Fibroblast of the conjunctiva (primary cell): ENCODE results near the gene PSG5.
"Not testable (repeated sequence)": the region's sequence is repeated elsewhere in the genome, so short reads cannot be mapped to it uniquely, and the experiment has no call there.

Source experiments
- DNase-seq: peaks from one replicate; pipeline ENCODE4 v3.0.0-alpha.2; 2010; ENCODE audit warnings: low read depth

The PSG5 gene

DNA sequence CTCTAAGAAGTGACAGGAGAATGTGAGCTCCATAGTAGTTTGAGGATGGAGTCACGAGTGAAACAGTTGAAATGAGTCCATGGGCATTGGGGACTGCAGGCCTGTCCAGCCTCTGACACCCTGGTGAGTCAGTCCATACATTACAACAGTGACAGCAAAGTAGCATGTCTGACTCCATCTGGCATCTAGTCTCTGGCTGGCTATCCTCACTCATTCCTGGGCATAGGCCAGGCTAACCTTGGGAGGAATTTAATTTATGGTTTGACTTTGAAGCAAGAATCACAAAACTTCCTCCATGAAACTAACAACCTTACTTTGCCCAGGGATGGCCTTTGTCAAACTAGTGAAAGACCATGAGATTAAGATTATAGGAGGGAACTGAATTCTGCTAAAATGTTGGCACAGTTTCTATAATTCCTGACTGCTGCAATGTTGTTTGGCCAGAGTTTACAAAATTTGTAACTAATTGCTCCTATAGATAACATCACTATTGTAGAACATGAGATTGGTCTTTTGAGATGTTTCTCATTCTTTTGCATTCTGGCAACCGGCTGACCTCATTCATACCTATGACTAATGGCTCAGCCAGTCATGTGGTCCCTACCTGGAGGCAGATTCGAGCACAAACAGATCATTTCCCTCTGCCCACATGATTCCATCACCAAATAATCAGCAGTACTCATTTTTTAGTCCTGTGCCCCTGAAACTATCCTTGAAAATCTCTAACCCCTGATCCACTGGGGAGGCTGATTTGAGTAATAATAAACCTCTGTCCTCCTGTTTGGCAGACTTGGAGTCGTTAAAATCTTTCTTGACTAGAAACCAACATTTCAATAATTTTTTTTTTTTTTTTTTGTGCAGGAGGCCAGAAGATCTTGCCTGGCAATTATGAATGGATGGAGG is 4.2 kb downstream of the PSG5 start:
- DNase-seq: peak; percentile 3

DNA sequence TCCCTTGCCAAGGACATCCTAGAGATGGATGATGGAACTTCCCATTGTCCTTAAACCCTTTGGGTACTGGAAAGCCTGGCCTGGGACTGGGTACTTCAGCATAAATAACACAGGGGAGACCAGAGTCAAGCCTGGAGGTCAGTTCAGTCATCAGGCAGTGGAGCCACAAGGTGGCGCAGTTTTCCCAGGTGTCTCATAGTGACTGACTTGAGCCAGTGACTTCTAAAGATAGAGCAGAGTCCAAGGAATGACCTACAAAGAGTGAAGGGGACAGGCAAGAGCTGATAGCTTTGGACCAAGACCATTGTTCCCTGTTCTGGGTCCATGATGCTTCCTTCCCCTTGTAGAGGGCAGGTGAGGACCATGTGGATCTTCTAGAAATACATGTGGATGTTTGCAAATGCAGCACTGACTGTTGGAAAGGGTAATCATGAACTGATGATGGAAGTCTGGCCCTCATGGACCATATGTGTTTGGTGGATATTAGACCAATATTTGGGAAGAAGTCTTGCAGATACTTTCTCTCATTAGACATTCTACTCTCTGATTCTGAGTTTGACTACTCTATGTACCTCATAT is 6.7 kb downstream of the PSG5 start:
- not testable (repeated sequence) for DNase-seq

DNA sequence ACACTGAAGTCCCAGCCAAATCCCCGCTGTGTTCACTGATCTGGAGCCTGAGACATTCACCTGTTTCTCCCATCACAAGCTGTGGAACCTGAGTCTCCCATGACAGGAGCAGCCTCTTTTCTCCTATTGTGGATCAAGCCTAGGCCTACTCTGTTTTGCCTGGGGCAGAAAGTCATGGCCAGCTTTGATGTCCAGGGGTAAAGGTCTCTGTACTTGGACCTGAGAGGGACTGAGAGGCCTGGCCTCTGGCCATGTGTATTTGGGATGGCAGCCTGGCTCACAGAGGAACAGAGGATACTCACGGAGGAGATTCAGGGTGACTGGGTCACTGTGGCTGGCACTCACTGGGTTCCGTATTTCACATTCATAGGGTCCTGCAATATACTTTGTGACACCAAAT is 7.8 kb downstream of the PSG5 start:
- not testable (repeated sequence) for DNase-seq

DNA sequence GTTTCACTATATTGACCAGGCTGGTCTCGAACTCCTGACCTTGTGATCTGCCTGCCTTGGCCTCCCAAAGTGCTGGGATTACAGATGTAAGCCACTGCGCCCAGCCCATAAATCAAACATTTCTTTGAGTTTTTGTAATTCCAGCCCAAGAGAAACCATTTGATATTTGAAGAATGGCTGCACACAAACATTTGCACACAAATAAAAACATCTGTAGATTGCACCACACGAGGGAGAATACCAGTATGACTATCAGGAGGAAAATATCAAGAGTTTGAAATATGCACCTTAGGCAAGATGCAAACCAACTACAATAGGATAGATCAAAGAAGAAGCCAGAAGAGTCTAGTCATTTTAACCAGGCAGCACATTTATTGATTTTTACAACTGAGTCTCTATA is 20.4 kb downstream of the PSG5 start:
- DNase-seq: not testable (repeated sequence)

DNA sequence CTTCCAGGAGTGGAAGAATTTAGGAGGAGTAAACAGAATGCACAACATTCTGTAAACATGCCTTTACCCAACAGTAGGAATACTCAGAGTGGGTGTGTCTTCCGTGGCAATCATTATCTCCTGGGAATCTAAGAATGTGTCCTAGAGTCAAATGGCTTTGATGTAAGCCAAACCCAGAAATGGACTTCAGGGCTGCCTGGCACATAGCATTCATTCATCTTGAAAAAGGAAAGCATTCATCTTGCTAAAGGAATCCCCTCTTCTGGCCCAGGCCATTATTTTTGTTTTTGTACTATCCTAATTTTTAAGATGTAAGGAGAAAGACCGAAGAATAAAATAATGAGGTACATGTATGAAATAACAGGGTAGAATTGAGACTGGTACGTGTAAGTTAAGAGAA is 23.2 kb downstream of the PSG5 start:
- not testable (repeated sequence) for DNase-seq

DNA sequence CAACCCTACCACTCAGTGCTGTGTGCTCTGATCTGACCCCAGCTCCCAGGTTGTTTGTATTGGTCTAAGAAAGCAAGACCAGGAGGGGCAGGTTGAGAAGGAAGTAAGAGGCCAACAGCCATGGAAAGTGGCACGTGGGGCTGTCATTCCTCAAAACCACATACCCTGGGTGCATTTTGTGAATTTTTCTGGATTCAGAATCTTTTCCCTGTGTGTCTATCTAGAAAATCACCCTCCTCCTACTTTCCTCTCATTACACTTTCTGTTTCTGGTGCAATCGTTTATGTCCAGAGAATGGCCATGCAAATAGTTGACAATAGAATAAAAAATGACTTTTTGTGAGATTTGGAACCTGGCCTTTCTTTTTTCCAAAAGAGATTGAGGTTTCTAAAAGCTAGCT is 24.1 kb downstream of the PSG5 start:
- DNase-seq: not testable (repeated sequence)

DNA sequence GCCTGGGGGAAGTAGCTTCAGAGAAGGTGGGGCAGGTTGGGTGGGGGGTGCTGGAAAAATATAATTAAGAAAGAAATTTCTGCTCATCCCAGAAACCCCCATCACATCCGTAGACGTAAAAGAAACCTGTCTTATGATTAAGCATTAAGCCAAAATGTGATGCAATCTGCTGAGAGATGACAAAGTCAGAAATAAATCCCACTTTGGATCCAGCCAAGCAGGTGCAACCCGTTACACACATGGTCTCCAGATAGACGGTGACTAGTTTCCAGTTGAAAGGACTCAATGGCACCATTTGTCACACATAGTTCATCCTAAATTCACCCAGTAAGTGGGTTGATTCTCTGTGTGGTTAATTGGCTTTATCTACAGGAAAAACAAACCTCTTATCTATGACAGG is 34.1 kb downstream of the PSG5 start:
- DNase-seq: no peak

DNA sequence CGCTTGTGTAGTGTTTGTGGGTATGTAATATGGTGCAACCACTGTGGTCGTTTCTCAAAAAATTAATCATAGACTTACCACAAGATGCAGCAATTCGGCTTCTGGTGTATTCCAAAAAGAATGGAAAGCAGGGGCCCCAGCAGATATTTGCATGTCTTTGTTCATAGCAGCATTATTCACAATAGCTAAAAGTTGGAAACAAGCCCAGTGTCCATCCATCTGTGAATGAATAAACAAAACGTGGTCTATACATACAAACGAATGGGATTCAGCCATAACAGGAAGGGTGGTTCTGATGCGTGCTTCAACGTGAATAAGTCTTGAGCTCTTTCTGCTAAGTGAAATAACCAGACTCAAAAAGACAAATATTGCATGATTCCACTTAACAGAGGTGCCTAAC is 36.5 kb downstream of the PSG5 start:
- DNase-seq: not testable (repeated sequence)

DNA sequence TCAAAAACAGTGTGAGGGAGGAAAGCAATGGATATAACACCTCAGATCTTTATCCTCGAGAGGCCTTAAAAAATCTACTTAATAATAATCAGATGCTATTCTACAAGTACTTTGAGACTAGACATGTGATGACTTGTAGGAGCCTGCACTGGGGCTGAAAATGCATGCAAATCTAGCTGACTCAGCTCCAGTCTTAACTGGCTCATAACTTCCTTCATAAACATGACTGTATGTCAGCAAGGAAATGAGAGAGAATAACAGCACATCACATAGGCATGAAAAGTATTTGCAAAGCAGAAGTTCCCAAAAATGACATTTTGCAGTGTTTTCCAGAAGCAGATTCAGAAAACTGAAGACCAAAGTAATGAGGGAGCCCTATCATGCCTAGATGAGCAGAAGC is 38.1 kb downstream of the PSG5 start:
- no peak for DNase-seq

DNA sequence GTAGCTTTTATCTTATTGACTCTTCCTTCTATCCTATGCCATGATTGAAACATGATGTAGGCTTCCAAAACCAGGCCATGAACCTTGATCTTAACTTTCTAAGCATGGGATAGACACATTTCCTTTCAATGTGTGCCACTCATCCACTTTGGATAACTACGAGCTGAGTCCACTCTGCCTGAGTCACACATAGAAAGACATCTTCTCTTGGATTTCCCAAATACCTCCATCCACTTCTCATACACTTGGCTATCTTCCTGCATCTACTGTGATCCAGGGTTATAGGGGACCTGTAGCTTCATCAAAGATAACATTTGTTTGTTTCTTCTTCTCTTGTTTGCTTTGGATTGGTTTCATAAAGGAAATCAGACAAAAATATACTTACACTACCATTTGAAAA is 44.6 kb downstream of the PSG5 start:
- not testable (repeated sequence) for DNase-seq

DNA sequence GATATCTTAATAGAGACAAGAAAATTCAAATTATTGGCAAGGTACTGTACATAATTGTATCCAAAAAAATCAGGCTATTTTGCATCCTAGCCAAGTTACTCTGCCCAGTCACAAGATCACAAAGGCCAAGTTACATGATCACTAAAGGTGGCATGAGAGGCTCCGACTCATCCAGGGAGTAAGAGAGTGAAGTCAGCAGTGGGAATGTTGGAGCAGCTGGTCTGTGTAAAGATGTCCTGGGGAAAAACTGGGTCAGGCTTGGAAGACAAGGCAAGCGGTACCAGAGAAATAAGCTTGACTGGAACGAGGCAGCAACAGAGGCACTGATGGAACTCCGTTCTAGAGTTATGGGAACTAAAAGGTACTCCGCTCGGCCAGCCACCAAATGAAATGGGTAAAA is 53.6 kb downstream of the PSG5 start:
- no peak for DNase-seq

DNA sequence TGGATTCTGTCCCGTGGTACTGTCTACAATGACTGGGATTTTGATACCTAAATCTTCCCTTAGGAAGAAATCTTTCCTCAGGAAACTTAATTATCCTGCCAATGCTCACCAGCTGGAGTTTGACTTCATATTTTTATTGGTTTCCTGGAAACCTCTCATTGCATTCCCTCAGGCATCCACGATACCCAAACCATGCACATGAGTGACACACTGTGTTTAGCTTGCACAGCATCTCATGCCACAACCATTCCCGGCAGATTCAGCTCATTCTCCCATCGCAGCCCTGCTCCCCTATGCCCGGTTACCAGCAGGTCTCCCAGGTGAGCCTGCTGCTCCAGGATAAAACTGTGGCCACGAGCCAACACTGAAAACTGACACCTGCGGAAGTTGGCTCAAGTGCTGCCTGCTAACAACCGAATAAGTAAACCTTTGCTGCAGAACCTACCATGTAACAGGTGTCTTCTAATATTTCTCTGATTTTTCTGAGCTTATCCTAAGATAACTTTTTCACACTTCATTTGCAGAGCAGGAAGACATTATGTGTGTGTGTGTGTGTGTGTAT is 55.0 kb downstream of the PSG5 start:
- not testable (repeated sequence) for DNase-seq

DNA sequence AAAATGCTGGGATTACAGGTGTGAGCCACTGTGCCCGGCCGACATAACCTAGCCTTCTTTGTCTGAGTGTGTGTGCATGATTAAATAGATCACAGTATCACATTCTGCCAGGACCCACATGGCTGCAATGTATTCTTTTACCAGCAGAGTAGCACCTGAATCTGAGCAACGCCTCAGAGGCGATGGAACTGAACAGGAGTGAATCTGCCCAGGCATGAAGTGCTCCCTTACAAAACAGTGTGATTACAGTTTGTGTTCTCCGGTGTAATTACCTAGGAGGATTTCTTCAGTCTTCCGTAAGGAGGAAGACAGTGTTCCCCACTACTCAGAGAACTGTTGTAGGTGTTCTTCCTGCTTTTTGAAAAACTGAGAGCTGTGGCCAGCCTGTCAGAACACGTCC is 57.1 kb downstream of the PSG5 start:
- DNase-seq: not testable (repeated sequence)

DNA sequence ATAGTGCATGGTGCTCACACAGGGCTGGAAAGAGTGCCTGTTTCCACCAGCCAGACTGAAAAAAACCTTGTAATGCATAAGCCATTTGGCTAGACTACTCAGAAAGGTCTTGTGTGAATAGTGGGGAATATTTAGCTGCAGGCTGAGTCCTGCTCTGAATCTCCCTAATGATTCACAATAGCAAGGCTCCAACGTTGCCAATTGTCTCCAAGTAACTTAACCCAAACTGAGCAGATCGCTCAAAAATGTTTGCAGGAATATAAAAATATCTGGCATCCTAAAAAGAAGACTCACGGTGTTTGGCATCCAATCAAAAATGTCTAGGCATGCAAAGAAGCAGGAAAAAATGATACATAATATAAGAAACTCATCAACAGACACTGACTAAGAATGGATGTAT is 59.0 kb downstream of the PSG5 start:
- peak; percentile 46 for DNase-seq

DNA sequence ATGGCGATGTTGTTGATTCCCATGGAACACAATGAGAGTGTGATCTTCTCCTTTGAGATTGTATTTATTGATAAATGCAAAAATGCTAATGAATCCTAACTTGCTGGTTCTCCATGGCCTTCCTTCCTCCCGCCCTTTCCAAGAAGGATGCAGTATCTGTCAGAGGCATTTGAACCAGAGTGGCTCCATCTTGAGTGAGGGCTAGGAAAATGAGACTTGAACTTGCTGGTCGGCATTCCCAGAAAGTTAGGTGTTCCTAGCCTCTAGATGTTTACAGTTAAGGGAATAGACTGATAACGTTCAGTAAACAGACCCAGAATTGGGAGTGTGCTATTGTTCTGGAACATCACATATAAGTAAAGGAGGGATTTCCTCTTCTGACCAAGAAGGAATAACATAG is 59.6 kb downstream of the PSG5 start:
- DNase-seq: no peak

DNA sequence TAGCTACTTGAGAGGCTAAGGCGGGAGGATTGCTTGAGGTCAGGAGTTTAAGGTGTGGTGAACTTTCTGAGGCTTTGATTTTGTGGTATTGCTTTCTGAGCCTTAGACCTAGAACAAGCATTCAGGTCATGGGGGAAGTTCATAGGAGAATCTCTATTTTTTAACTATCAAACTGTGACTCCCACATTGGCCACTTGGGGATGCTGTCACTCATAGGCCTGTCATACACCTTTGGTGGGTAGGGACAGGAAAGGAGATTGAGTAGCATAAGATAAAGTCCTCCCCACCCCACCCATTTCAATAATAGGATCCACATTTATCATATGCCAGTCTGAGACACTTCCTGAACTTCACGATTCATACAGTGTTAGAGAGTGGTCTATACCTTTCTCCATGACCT is 62.0 kb downstream of the PSG5 start:
- no peak for DNase-seq

DNA sequence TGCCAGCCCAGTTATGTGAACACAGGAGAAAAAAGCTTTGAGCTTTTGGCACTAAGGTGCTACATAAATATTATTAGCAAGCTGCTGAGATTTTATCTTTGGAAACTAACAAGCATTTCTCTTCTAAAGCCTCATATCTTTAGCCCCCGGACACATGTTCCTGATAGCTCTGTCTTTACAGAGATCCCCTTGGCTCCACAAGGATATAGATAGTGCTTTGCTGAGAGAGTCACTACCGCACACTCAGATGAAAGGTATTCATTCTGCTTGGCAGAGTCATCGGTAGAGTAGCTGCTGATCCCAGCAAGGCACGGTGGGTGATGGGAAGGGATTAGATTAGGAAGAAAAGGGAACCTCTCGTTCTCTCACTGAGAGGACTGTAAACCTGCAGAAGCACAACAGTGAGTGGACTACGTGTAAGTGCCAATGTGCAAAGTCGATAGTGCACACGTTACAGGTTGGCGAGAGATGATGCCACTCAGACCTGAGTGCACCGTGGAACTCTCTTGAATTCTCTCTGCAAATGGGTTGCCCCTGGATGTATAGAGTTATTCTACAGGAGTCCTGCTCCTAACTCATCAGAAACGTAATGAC is 65.8 kb downstream of the PSG5 start:
- not testable (repeated sequence) for DNase-seq

DNA sequence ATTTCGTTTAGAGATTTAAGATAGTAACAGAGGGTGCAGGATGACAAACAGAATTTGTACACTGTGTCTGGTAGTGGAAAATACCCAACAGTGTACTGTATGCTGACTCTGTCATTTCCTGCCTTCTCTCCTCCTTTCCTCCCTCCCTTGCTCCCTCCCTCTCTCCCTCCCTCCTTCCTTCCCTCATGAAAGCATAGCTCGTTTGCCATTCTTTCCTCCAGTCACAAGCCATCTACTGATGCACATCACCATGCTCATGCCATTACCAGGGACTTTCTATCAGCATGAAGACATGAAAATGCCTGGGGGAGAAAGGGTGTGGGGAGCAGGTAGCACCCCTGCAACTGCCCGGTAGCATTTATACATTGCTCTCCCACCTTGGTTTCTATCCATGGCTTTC is 66.8 kb downstream of the PSG5 start:
- DNase-seq: not testable (repeated sequence)
